ENCODE measurements around the gene SYNGR2.
"Not testable (repeated sequence)": the region's sequence is repeated elsewhere in the genome, so short reads cannot be mapped to it uniquely, and the experiment has no call there.

Gene SYNGR2

DNA sequence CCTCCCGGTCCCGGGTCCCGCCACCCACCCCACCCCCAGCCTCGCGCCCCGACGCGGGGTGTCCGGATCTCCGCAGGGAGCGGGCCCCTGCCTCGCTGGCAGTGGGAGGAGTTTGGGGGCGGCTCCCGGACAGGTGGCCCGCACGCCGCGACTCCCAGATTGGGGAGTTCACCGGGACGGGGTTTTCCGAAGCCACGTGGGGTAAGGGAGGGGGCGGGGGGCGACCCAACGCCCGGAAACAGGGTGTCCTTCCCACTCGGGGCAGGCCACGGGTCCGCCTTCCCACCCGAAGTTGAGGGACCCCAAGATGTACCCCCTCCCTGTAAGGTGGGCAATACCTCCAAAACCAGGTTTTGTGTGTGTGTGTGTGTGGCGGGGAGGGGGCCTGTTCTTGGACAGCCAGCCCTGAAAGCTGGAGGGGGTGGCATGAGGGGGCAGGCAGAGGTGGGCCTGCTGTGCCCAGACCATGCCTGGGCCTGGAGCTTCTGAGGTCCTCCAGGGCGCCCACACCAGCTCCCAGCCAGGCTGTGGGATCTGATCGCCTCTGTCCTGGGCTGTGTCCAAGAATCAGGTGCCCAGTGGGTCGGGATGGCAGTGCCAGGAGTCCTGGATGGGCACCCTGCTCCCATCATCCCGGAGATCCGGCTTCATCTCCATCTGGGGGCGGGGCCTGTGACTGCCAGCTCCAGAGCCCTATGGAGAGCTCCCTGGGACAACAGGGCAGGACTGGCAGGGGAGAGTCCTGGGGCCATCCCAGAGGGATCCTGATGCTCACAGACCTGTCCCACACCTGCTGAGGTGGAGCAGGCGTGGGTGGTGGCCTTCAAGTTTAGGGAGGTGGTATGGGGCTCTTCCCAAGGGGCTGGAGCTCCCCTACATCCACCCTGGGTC, 767 bp downstream of the SYNGR2 start:
- DNase-seq = peak in 9 of 10 donors; percentile 55 to 95 (median 69)
- intact Hi-C loops (cut with DNase I) = no loop called here

DNA sequence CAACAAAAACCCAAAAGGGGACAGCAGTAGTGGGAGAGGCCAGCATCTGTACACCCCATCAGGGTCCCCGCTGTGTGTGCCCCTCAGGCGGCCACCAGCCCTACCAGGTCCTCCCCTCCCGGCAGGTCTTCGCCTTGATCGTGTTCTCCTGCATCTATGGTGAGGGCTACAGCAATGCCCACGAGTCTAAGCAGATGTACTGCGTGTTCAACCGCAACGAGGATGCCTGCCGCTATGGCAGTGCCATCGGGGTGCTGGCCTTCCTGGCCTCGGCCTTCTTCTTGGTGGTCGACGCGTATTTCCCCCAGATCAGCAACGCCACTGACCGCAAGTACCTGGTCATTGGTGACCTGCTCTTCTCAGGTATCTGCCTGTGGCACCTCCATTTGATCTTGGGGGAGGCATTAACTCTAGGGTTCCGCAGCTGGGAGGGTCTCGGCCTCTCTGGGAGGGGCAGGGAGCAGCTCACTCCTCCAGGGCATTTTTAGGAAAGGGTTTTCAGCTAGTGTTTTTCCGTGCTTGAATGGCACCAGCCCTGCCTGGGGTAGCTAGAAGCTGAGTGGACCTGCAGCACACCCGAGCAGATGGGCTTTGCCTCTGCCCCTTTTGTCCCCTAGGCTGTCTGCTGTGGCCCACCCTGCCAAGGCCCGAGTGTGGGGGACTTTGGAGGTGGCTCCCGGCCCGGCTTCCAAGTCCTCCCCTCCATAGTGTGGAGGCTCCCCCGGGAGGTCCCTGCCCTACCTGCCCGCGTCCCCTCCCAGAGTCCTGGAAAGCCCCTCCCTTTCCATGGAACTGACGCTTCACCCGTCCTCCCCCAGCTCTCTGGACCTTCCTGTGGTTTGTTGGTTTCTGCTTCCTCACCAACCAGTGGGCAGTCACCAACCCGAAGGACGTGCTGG, 2.6 kb downstream of the SYNGR2 start:
- intact Hi-C loops (cut with DNase I) = no loop called here
- DNase-seq = no peak

DNA sequence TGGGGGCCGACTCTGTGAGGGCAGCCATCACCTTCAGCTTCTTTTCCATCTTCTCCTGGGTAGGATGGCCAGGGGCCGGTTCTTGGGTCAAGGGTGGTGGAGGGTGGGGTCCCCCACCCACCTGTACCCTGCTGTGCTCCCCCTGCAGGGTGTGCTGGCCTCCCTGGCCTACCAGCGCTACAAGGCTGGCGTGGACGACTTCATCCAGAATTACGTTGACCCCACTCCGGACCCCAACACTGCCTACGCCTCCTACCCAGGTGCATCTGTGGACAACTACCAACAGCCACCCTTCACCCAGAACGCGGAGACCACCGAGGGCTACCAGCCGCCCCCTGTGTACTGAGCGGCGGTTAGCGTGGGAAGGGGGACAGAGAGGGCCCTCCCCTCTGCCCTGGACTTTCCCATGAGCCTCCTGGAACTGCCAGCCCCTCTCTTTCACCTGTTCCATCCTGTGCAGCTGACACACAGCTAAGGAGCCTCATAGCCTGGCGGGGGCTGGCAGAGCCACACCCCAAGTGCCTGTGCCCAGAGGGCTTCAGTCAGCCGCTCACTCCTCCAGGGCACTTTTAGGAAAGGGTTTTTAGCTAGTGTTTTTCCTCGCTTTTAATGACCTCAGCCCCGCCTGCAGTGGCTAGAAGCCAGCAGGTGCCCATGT, 3.3 kb downstream of the SYNGR2 start:
- DNase-seq; intact Hi-C loops (cut with DNase I): not testable (repeated sequence)

DNA sequence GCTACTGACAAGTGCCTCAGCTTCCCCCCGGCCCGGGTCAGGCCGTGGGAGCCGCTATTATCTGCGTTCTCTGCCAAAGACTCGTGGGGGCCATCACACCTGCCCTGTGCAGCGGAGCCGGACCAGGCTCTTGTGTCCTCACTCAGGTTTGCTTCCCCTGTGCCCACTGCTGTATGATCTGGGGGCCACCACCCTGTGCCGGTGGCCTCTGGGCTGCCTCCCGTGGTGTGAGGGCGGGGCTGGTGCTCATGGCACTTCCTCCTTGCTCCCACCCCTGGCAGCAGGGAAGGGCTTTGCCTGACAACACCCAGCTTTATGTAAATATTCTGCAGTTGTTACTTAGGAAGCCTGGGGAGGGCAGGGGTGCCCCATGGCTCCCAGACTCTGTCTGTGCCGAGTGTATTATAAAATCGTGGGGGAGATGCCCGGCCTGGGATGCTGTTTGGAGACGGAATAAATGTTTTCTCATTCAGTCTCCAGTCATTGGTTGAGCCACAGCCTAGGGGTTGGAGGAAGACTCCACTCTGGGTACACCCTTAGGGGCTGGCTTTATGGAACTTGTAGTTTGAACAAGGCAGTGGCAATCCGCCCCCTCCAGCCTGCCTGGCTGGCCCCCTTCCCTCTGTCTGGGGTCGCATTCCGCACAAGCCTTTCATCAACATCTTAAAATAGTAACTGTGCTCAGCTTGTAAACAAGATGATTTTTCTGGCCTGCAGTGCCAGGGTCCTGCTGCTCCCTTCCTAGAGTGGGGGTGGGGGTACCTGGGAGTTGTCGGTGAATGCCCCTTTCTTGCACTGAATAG, 4.1 kb downstream of the SYNGR2 start:
- peak in 1 of 10 donors; percentile 26 for DNase-seq
- intact Hi-C loops (cut with DNase I) = no loop called here

DNA sequence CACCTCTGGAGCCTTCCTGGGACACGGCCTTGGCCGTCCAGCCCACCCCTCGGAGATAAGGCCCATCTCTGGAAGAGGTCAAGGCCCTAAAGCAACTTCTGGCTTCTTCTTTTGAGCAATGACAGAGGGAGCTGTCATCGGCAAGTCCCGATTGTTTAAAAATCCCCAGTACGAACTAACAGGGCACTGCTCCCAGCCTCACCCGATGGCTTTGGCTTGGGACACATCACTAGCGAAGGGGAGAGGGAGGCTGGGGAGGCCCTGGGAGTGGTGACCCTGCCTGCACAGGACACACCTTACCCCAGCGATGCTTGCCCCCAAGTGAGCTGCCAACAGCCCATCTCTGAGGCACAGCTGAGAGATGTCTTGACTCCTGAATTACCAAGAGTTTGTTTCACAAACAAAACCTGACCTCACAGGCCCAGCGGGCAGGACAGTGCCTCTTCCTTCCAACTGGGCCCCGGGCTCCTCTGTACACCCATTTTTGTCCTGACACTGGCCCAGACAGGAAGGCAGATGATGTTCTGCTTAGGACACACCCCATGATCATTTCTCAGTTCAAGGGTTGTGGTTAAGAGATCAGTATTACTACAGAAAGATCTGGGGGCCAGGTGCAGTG, 4.8 kb downstream of the SYNGR2 start:
- peak in 1 of 10 donors; percentile 81 for DNase-seq
- intact Hi-C loops (cut with DNase I) = no loop called here

DNA sequence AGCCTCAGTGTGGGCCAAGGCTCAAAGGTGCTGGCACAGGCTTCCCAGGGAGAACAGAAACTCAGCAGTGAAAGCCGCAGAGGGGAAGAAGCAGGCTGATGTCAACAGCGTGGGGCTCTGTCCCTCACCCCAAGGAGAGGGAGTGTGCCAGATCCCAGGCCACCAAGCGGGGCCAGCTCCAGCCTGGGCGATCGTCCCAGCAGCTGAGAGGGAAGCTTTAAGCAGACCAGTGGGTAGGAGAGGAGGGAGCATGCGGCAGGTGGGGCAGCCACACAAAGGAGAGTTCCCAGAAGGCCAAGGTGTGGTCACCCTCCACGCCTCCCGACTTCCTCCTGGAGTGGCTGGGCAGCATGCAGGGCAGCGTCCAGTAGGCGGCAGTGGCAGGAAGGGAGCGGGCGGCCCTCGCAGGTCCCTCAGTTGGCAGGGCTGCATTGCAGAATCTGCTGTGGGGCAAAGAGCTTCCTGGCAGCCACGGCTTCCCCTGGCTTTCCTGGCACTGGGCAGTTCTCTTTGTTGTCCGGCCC, 6.0 kb downstream of the SYNGR2 start:
- peak; percentile 65 to 97 (median 78) for DNase-seq
- intact Hi-C loops (cut with DNase I) = loop anchor here (1.0 kb wide), 1 partner anchor 77 kb away; no protein-coding TSS in a partner anchor

DNA sequence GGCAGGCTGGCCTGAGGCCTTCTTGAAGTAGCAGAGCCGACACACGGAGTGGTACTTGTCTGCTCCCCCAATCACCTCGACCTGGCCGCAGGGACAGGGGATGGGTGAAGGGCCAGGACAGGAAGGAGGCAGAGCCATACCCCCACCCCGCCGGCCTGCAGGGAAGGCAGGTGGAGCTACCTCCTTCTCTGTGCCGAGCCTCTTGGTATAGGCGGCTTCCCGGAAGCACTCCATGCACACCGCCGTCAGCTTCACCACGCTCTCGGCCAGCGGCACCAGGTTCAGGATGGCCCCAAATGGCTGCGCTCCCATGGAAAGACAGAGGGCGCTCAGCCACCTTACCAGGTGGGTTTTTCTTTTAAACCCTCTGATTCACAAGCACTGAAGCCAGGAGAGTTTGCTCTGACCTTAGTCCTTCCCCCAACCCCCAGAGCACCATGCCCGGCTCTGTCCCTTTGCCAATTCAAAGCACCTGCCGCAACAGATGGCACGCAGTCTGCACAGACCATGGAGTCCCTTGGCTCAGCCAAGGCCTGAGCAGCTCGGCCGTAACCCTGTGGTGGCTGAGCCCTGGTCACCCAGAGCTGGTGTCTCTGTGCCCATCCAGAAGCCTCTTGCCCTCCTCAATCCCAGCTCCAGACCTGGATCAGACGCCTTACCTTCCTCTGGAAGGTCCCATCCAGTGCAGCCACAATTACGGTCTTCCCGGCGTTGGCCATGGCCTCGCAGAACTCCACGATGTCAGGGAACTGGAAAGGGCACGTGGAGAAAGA, 6.7 kb downstream of the SYNGR2 start:
- intact Hi-C loops (cut with DNase I) = loop anchor here (1.0 kb wide), 1 partner anchor 76 kb away; no protein-coding TSS in a partner anchor
- DNase-seq = no peak

DNA sequence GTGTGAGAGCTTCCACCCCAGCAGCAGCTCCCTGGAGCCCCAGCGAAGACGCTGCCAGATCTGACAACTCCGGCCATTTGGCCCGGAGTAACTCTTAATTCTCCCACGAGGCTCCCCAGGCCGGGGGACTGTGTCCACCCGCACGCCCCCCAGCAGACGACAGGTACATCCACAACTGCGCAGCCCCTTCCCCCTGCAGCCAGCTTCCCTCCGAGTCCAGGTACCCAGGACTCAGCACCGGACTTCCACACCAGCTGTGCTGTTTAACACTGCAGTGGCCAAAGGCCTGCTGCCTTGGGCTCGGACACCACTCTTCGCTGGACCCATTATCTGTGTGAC, 7.2 kb downstream of the SYNGR2 start:
- no peak for DNase-seq
- intact Hi-C loops (cut with DNase I) = no loop called here

DNA sequence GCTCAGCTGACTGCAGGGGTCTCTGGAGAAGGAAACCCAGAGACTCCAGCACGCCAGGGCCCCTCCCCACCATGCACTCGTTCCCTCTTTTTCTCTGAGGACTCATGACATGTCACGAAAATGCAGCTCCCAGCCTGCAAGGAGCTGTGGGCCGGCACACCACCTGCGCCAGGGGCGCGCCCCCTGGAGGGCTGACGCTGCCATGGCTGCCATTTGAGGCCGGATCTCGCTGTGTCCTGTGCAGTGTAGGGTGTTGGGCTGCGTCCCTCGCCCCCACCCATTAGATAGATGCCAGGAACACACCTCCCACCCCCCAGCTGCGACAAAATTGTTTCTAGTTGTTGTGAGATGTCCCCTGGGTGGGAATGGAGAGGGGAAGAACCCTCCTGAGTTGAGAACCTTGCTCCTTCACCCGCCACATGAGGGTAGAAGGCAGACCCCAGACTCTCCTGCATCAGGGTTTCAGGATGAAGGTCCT, 8.2 kb downstream of the SYNGR2 start:
- intact Hi-C loops (cut with DNase I) = loop anchor here (2.0 kb wide), 1 partner anchor 64 kb away; no protein-coding TSS in a partner anchor
- DNase-seq = peak; percentile 39 to 95 (median 68)

DNA sequence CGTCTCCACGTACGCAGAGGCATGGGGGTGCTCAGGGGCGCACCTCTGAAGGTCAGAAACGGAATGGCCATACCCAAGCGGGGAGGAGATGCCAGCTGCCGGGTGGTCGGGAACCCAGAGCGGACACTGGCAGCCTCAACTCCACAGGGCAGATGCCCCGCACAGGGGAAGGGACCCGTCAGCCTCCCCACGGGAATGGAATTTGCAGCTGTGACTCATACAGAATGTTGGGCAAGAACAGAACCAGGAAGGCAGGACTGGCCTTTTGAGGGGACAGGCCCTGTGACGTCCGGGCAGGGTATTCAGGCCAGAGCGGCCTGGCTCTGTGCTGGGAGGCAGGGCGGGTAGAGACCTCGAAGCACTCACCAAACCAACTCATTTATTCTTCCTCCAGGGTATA, 11.0 kb downstream of the SYNGR2 start:
- DNase-seq = no peak
- intact Hi-C loops (cut with DNase I) = no loop called here

DNA sequence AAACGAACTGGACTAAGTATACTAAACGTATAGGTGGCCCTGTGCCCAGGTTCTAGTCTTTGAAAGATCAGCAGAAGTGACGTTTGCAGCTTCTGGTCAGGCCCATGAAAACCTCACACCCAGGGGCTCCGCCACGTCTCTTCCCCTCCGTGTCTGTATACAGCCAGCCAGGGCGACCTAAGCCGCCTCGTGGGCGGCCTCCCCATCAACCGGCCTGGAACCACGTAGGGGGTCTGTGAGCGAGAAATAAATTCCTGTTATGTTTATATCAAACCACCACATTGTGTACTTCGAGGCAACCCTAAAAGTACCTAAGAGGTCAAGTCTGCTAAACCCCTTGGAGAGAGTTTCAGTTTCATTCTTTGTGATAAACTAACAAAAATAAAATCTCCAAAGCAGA, 11.7 kb downstream of the SYNGR2 start:
- DNase-seq = no peak
- intact Hi-C loops (cut with DNase I) = no loop called here

DNA sequence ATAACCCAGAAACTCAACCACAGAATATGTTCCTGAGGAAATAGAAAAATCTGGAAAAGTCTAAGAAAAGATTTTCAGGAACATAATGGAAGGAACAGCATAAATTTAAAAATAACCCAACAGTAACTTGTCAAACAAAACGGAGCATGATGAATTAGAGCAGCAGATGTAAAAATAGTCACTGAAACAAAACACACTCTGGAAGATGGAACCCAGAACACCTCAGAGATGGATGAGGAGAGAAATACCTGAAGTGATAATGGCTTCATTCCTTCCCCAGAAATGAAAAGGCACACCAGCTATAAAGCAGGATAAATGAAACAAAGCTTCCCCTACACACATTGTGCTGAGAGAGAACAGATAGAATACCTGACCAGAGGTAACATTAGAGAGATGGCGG, 12.1 kb downstream of the SYNGR2 start:
- no peak for DNase-seq
- intact Hi-C loops (cut with DNase I) = no loop called here

DNA sequence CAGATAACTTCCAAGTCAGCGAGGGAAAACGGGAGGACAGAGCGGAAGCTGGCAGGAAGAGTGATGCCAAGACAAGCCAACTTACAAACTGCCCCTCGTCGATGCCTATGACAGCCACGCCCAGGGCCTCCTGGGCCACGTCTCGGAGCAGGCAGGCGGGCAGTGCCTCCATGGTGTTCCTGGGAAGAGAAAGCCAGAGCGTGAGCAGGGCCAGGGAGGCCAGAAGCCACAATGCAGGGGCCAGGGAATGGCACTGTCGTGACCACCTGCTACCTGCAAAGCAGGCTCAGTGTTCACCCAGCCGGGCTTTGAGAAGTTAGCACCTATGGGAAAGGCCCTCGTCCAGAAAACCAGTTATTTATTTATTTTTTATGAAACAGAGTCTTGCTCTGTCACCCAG, 14.1 kb downstream of the SYNGR2 start:
- peak in 1 of 10 donors; percentile 59 for DNase-seq
- intact Hi-C loops (cut with DNase I) = no loop called here

DNA sequence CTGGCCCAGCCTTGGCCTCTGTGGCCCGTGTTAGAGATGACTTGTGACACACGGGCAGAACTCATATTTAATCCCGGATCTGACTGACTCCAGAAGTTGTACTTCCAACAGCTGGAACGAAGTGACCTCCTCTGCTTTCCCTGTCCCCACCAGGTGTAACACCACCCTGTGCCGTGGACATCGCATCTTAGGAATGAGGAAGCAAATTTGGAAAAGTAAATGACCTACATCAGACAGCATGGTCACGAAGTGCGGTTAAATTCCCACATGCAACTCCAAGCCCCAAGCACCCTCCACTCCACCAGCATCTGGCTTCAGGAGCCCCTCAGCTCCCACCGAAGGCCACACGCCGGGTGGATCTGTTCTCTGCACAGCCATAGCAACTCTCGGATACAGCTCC, 15.5 kb downstream of the SYNGR2 start:
- intact Hi-C loops (cut with DNase I) = no loop called here
- no peak for DNase-seq

DNA sequence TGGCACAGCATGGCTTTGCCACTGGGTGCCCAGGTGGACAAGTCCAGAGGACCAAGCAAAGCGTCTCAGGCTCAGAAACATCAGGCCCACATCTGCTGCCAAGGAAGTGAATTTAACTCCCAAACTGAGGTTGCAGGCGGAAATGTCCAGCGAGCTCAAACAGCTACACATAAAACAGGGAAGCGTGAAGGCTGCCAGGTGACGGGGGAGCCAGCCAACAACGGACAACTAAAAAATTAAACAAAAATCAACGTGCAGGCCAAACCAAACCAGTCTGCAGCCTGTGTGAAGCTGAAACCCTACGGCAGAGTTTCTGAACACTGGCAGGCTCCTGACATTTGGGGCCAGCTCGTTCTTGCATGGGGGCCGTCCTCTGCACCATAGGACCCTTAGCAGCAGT, 16.0 kb downstream of the SYNGR2 start:
- intact Hi-C loops (cut with DNase I) = no loop called here
- peak in 1 of 10 donors; percentile 40 for DNase-seq

DNA sequence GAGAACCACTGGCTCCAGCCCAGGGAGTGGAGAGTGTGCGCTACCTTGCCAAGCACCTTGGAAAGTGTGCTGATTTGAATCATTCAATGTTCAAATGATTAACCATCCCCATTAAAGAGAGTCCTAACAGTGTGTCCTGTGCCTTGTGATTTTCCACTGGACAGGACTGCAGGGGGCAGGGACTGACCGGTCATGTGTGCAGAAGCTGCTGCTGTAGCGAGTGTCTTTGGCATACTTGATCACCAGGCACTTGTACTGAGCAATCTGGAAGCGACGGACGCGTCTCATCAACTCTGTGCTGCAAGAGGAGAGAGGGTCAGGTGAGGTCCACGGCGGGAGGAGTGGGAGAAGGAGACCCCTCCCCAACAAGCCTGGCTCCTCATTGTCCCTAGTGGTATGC, 16.5 kb downstream of the SYNGR2 start:
- intact Hi-C loops (cut with DNase I) = no loop called here
- DNase-seq = no peak

DNA sequence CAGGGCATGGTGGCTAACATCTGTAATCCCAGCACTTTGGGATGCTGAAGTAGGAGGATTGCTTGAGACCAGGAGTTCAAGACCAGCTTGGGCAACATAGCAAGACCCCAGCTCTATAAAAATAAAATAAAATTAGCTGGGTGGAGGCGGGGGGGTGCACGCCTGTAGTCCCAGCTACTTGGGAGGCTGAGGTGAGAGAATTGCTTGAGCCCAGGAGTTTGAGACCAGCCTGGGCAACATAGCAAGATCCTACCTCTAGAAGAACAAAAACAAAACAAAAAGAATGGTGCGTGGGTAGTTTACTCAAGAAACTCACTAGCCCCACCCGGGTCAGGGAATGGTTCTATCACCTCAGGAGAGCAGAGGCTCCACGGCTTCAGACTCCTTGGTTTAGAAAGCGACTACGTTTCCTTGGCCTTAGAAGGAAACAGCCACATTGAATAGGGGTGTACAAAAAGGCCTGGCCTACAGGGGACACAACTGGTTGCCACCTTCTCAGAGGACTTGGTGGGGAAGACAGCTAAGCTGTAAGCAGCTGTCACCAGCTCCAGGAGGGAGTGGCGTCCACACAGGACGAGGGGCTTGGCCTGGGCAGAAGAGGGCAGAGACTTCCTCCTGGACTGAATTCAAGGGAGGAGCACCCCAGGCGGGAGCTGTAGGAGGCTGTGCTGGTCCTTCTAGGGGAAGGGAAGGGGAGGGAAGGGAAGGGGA, 17.8 kb downstream of the SYNGR2 start:
- intact Hi-C loops (cut with DNase I) = no loop called here
- DNase-seq = peak in 1 of 10 donors; percentile 77
